Forelimb muscle (tissue), 1 donor: ENCODE data around the gene ANP32E. TPM values are rescaled to one million over a fixed set of nuclear protein-coding genes. Genes with fewer than 3 reads are reported as not detected.
A peak's percentile ranks its signal among the peaks of the same experiment; 100 is the strongest.
"Not testable (repeated sequence)": the region's sequence is repeated elsewhere in the genome, so short reads cannot be mapped to it uniquely, and the experiment has no call there.

ENCODE experiments used
- DNase-seq: peaks from one replicate; pipeline ENCODE4 v3.0.0-alpha.2; 2013; ENCODE audit warnings: low read depth
- polyA plus RNA-seq: library from polyadenylated mRNA; unstranded; fragments of 120-200 nt; gene quantifications from one replicate; pipeline ENCODE4 v1.2.1, GENCODE V29; 2013; ENCODE audit not compliant: insufficient read length

ANP32E gene
- polyA plus RNA-seq, 1 donor = 34.6 TPM

DNA sequence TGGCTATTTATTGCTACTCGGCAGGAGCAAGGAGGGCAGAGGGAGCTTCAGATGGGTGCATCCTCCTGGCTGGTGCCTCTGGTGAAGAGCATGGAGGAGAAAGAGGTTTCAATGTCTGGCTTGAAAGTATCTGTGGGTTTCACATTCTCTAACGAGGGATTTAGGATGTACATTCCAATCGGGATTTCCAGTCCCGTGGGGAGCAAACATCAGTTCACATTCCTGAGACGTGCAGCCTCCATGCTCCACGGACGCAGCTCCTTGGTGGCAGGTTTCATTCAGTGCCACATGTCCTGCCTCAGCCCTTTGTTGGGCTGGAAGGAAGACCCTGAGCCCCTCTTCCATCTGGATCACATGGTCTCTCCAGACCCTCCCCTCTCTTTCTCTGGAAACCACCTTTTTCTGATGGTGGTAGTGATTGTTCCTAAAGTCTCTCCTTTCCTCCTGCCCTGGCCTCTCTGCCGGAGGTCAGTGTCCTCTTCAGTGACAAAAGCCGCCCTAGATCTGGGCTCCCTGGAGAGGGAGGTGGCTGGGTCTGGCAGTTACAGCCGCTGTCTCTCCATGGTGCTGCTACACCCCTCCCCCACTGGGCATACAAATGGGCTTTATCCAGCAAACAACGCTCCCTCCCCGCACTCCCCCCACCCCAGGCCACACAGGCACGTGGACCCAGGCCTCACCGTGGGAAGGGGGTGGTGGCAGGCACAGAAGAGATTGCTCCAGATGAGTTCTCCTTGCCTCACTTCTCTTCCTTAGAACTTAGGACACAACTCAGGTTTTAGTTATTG lies 20.8 kb upstream of the ANP32E start:
- no peak for DNase-seq

GRCh38 chr1:150256198-150256553 lies 20.3 kb upstream of the ANP32E start:
- DNase-seq = no peak

DNA sequence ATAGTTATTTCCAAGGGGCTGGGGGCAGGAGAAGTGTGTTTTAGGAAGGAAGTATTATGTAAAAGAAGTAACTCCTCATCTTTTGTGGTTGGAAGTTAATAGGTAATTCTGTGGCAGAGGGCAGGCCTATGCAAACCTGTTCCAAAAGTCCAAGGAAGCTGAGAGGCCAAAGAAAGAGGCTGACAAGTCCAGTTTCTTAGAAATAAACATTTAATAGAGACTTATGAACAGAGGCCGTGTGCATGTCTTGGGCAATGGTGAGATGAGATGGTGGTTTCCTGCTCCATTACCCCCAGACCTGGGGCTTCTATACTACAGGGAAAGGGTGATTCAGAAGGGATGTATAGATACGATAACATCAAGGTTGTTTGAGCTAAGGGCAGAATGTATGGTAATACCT lies 14.0 kb upstream of the ANP32E start:
- DNase-seq = no peak

DNA sequence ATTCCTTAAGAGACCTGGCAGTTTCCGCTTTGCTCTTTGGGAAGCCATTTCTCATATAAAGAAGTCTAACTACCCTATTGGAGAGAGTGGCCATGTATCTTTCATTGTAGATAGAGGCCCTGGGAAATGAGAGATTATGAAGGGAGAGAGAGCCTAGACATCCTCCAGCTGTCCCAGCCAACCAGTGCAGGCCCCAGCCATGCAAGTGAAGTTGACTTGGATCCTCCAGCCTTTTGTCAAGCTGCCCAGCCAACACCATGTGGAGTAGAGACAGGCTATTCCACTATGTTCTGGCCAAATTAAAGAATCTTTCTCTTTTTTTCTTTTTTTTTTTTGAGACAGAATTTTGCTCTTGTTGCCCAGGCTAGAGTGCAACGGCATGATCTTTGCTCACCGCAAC lies 7.1 kb upstream of the ANP32E start:
- DNase-seq = no peak

- no peak for DNase-seq
Observed at GRCh38 chr1:150237746-150238145, 1.8 kb upstream of the ANP32E start.

- DNase-seq = not testable (repeated sequence)
Observed at GRCh38 chr1:150237176-150237575, 1.3 kb upstream of the ANP32E start.

- no peak for DNase-seq
Observed at GRCh38 chr1:150236614-150237100, 745 bp upstream of the ANP32E start.

- no peak for DNase-seq
Observed at GRCh38 chr1:150235294-150235851, 539 bp downstream of the ANP32E start.

DNA sequence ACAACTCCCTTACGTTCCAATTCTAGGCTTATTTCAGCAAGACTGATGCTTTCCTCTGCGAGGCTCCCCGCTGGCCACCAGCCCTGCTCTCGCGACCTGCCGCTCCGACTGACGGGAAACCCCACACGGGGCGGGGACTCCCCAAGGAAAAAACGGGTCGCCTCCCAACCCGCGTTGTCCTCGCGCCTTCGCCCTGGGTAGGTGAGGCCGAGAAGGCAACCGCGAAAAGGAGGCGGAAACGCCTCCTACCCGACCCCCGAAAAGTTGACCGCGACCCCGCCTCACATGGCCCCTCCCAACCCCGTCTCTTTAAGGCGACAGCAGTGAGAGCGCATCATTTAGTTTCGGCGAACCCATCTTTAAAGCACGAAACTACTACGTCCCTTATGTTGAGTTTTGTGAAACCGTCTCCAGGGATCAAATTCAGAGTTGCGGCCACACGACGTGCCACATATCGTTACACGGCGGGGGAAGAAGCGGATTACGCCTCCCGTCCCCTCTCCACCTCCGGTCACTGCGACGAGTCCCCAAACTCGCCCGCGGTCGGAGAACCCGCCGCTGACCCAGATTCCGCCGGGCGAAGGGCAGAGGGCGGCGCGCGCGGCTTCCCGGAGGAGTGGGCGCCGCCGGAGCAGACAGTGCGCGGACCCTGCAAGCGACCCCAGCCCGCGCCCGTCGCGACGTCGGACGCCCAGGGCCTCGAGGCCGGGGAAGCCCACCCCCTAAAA lies 1.2 kb downstream of the ANP32E start:
- DNase-seq = peak; percentile 70

DNA sequence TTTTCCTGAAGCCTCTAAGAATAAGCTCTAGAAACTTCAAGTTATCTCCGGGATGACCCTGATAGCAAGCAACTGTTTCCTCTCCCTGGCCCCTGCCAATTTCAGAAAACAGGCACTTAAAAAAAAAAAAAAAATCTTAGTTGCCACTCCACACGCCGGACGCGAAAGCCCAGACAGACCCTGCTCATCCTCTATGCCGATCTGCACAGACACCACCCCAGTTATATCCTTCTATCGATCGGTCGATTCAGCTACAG lies 1.7 kb downstream of the ANP32E start:
- DNase-seq = no peak

GRCh38 chr1:150233359-150234308 lies 2.3 kb downstream of the ANP32E start:
- no peak for DNase-seq

- DNase-seq = not testable (repeated sequence)
Observed at GRCh38 chr1:150232921-150233320, 3.0 kb downstream of the ANP32E start.

DNA sequence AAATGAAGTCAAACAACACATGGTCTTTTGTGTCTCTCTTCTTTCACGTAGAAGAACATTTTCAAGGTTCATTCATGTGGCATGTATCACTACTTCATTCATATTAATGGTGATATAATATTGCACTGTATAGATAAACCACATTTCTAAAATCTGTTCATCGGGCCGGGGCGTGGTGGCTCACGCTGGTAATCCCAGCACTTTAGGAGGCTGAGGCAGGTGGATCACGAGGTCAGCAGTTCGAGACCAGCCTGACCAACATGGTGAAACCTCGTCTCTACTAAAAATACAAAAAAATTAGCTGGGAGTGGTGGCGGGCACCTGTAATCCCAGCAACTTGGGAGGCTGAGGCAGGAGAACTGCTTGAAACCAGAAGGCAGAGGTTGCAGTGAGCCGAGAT lies 7.7 kb downstream of the ANP32E start:
- DNase-seq = not testable (repeated sequence)

DNA sequence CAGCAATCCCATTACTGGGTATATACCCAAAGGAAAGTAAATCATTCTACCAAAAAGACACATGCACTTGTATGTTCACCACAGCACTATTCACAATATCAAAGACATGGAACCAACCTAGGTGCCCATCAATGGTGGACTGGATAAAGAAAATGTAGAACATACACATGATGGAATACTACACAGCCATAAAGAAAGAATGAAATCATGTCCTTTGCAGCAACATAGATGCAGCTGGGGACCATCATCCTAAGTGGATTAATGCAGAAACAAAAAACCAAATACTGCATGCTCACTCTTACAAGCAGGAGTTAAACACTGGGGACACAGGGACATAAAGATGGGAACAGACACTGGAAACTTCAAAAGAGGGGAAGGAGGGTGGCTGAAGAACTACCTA lies 8.7 kb downstream of the ANP32E start:
- no peak for DNase-seq

DNA sequence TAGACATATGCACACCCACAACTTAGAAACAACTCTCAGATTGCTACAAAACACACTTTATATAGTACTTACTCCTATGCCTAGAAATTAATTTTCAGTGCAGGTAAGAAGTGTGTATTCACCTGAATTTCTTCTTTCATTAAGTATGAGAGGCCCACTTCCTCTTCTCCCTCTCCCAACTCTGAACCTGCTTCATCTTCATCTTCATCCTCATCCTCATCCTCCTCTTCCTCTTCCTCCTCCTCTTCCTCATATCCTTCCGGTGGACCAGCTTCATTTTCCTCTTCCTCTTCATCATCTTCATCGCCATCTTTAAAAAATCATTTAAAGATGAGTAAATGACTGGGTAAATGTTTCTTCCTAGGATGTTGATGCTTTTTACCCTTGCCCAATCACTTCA lies 9.4 kb downstream of the ANP32E start:
- no peak for DNase-seq

- DNase-seq = no peak
Observed at GRCh38 chr1:150225546-150225945, 10.4 kb downstream of the ANP32E start.

DNA sequence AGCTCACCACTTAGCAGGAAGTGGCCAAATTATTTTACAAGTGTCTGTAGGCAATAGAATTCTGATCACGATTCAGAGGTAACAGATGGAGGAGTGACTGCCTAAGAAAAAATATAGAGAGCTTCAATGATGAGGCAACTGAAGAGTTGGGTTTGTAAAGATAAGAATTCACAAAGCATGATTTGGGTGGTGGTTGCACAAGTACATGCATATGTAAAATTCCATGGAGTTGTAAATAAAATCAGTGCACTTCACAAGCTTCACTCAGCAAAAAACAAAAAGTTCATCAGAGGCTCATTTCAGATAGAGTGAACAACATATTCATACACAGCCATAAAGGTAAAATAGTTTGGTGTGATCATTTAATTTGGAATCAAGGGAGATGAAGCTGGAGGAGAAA lies 10.9 kb downstream of the ANP32E start:
- no peak for DNase-seq

DNA sequence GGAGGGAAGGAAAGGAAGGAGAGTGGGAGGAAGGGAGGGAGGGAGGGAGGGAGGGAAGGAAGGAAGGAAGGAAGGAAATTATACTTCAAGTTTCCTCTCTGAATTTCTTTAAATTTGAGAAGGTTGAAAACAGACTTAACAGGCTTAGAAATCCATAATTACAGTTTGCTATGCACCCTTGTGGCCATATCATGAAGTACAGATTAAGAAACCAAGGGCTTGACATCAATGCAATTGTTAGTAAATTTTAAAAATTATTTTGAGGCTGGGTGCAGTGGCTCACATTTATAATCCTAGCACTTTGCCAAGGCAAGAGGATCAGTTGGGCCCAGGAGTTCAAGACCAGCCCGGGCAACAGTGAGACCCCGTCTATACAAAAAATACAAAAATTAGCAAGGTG lies 14.4 kb downstream of the ANP32E start:
- no peak for DNase-seq

DNA sequence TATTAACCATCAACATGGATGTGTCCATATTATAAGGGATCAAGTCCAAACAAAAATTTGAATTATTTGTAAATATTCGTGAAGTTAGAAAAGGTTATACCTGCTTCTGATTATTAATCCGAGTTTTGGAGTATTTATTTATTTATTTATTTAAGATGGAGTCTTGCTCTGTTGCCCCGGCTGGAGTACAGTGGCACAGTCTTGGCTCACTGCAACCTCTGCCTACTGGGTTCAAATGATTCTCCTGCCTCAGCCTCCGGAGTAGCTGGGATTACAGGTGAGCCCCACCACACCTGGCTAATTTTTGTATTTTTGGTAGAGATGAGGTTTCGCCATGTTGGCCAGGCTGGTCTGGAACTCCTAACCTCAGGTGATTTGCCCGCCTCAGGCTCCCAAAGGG lies 20.1 kb downstream of the ANP32E start:
- not testable (repeated sequence) for DNase-seq

DNA sequence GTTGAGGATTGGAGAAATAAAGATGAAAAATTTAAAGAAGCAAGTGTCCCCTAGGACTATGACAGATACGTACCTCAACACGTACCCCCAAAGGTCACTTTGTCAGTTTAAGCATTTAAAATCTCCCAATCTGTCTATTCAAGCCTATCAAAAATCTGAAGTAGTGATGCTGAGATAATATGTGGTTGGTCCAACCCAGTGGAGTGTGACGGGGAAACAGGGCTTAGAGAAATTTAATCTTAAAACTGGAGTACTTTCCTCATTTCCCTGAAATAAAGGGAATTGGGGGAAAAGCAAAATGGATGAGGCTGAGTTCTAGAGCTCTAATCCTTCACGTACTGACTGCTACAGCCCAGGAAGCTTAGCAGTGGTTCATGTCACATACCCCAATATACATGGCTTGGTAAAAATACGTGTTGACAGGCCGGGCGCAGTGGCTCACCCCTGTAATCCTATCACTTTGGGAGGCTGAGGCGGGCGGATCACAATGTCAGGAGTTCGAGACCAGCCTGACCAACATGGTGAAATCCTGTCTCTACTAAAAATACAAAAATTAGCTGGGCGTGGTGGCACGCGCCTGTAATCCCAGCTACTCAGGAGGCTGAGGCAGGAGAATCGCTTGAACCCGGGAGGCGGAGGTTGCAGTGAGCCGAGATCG lies 21.7 kb downstream of the ANP32E start:
- not testable (repeated sequence) for DNase-seq
